Transverse colon (tissue), 4 donors: Measurements from ENCODE around the gene L3MBTL4.

Experiments used
- POLR2A ChIP-seq: fragments of 450-650 bp; IDR thresholded peaks from one replicate; pipeline ENCODE4 v1.6.1; 2016; ENCODE audit warnings: antibody characterized with exemption, mild to moderate bottlenecking, moderate library complexity
- POLR2AphosphoS5 ChIP-seq, 3 donors: sonication (generic); formaldehyde crosslinking; IDR thresholded peaks; one replicate each; pipeline ENCODE4 v1.6.1; 2016; ENCODE audit warnings: antibody characterized with exemption in 3 of 3
- TF ChIP-seq, protein P1 (sequence below), 5 experiments: fragments of 200-600 bp in 3 of 5; fragments of 450-650 bp in 2 of 5; sonication (generic) in 3 of 5; IDR thresholded peaks; 1 replicate in 2 of 5; 2 replicates in 3 of 5; pipeline ENCODE4 v1.5.1; 2016 to 2017; ENCODE audit warnings: antibody characterized with exemption in 5 of 5, inconsistent platforms in 3 of 5, mild to moderate bottlenecking in 2 of 5, moderate library complexity in 1 of 5

GRCh38 chr18:5987249-5987648 lies 427.5 kb downstream of the L3MBTL4 start:
- TF ChIP-seq POLR2AphosphoS5 (IDR thresholded peaks at IDR 0.05) (no peak), POLR2A (no peak)
- TF ChIP-seq, protein P1, sequence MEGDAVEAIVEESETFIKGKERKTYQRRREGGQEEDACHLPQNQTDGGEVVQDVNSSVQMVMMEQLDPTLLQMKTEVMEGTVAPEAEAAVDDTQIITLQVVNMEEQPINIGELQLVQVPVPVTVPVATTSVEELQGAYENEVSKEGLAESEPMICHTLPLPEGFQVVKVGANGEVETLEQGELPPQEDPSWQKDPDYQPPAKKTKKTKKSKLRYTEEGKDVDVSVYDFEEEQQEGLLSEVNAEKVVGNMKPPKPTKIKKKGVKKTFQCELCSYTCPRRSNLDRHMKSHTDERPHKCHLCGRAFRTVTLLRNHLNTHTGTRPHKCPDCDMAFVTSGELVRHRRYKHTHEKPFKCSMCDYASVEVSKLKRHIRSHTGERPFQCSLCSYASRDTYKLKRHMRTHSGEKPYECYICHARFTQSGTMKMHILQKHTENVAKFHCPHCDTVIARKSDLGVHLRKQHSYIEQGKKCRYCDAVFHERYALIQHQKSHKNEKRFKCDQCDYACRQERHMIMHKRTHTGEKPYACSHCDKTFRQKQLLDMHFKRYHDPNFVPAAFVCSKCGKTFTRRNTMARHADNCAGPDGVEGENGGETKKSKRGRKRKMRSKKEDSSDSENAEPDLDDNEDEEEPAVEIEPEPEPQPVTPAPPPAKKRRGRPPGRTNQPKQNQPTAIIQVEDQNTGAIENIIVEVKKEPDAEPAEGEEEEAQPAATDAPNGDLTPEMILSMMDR (IDR thresholded peaks at IDR 0.05) = no peak
